Neural cell (in vitro differentiated cells): ENCODE data around the gene CERS2. TPM values are rescaled to one million over a fixed set of nuclear protein-coding genes. Genes with fewer than 3 reads are reported as not detected.

Experiments used
- H2AFZ ChIP-seq: fragments of 200-600, 300-800 bp; sonication (generic), shearing (Covaris generic); 2 replicates; pipeline ENCODE4 v1.6.0; 2014; ENCODE audit warnings: low read depth, mild to moderate bottlenecking, antibody characterized with exemption, low read length, moderate library complexity
- H3F3A ChIP-seq: fragments of 200-600 bp; shearing (Covaris generic); 2 replicates; pipeline ENCODE4 v1.6.1; 2016; ENCODE audit warnings: mild to moderate bottlenecking, moderate library complexity, mixed read lengths, antibody characterized with exemption, low read length; ENCODE audit not compliant: insufficient read depth, poor library complexity, severe bottlenecking
- H3K27ac ChIP-seq: fragments of 200-600, 300-800 bp; sonication (generic), shearing (Covaris generic); 2 replicates; pipeline ENCODE4 v1.5.1; 2014; ENCODE audit warnings: mild to moderate bottlenecking, low read length, moderate library complexity
- H3K27me3 ChIP-seq: fragments of 300-800, 200-600 bp; sonication (generic), shearing (Covaris generic); 2 replicates; pipeline ENCODE4 v1.6.0; 2014; ENCODE audit warnings: mild to moderate bottlenecking, low read depth, low read length, moderate library complexity; ENCODE audit not compliant: insufficient read depth
- H3K36me3 ChIP-seq: fragments of 300-800, 200-600 bp; sonication (generic), shearing (Covaris generic); 2 replicates; pipeline ENCODE4 v1.5.1; 2014; ENCODE audit warnings: mild to moderate bottlenecking, antibody characterized with exemption, low read length, moderate library complexity; ENCODE audit not compliant: insufficient read depth
- H3K4me2 ChIP-seq: fragments of 300-800, 200-600 bp; sonication (generic), shearing (Covaris generic); 2 replicates; pipeline ENCODE4 v1.6.0; 2014; ENCODE audit warnings: mild to moderate bottlenecking, low read length
- H3K4me3 ChIP-seq: fragments of 300-800, 200-600 bp; sonication (generic), shearing (Covaris generic); 2 replicates; pipeline ENCODE4 v1.5.1; 2014; ENCODE audit warnings: mild to moderate bottlenecking, low read length, moderate library complexity
- H3K79me2 ChIP-seq: fragments of 200-600 bp; shearing (Covaris generic); replicated peaks from 2 replicates; pipeline ENCODE4 v1.6.0; 2014; ENCODE audit warnings: mild to moderate bottlenecking, low read length, moderate library complexity; ENCODE audit not compliant: insufficient read depth
- H3K9ac ChIP-seq: fragments of 300-800, 200-600 bp; sonication (generic), shearing (Covaris generic); 2 replicates; pipeline ENCODE4 v1.6.1; 2016; ENCODE audit warnings: mild to moderate bottlenecking, low read length, mixed read lengths
- H3K9me2 ChIP-seq: fragments of 200-600 bp; shearing (Covaris generic); 2 replicates; pipeline ENCODE4 v1.6.1; 2016; ENCODE audit warnings: mild to moderate bottlenecking, low read length, mixed read lengths; ENCODE audit not compliant: insufficient read depth
- H3K9me3 ChIP-seq: fragments of 200-600, 300-800 bp; sonication (generic), shearing (Covaris generic); 2 replicates; pipeline ENCODE4 v1.6.1; 2016; ENCODE audit warnings: mild to moderate bottlenecking, mixed run types, low read length, moderate library complexity, mixed read lengths
- H4K20me1 ChIP-seq: fragments of 200-600 bp; shearing (Covaris generic); 2 replicates; pipeline ENCODE4 v1.6.1; 2016; ENCODE audit warnings: mild to moderate bottlenecking, mixed run types; ENCODE audit not compliant: insufficient read depth
- EP300 ChIP-seq: fragments of 450-650 bp; conservative IDR thresholded peaks from 2 replicates; pipeline ENCODE4 v1.6.1; 2014; ENCODE audit warnings: antibody characterized with exemption, mild to moderate bottlenecking, moderate library complexity; ENCODE audit not compliant: poor library complexity, severe bottlenecking
- EZH2 ChIP-seq: fragments of 200-600, 300-800 bp; shearing (Covaris generic), sonication (generic); IDR thresholded peaks from 2 replicates; pipeline ENCODE4 v1.6.1; 2014; ENCODE audit warnings: antibody characterized with exemption, low read length, borderline replicate concordance, mild to moderate bottlenecking; ENCODE audit not compliant: insufficient read depth, poor library complexity, severe bottlenecking
- MXI1 ChIP-seq: fragments of 450-650 bp; conservative IDR thresholded peaks from 2 replicates; pipeline ENCODE4 v1.6.1; 2014; ENCODE audit warnings: antibody characterized with exemption, mild to moderate bottlenecking; ENCODE audit not compliant: poor library complexity, severe bottlenecking
- POLR2AphosphoS5 ChIP-seq: IDR thresholded peaks from 2 replicates; pipeline ENCODE4 v1.6.1; 2012
- RAD21 ChIP-seq: fragments of 450-650 bp; conservative IDR thresholded peaks from 2 replicates; pipeline ENCODE4 v1.6.1; 2014; ENCODE audit warnings: antibody characterized with exemption, mild to moderate bottlenecking, moderate library complexity
- SMC3 ChIP-seq: fragments of 450-650 bp; conservative IDR thresholded peaks from 2 replicates; pipeline ENCODE4 v1.6.1; 2014; ENCODE audit warnings: antibody characterized with exemption, mild to moderate bottlenecking, moderate library complexity; ENCODE audit not compliant: poor library complexity
- TAF1 ChIP-seq: IDR thresholded peaks from 2 replicates; pipeline ENCODE4 v1.6.1; 2012; ENCODE audit warnings: low read depth
- polyA plus RNA-seq: library from polyadenylated mRNA; depleted of rRNA; stranded (reverse); fragments of >200 nt; gene quantifications from 2 replicates; pipeline ENCODE4 v1.2.3, GENCODE V29; 2014
- TF ChIP-seq, protein P1 (sequence below): fragments of 450-650 bp; IDR thresholded peaks from 2 replicates; pipeline ENCODE4 v1.5.1; 2014; ENCODE audit warnings: antibody characterized with exemption, mild to moderate bottlenecking, moderate library complexity; ENCODE audit not compliant: poor library complexity, severe bottlenecking
- TF ChIP-seq, protein P2 (sequence below): IDR thresholded peaks from 2 replicates; pipeline ENCODE4 v1.6.1; 2012; ENCODE audit warnings: borderline replicate concordance

Gene CERS2
- polyA plus RNA-seq, 1 donor from 2014 or later: 39.1 TPM

DNA sequence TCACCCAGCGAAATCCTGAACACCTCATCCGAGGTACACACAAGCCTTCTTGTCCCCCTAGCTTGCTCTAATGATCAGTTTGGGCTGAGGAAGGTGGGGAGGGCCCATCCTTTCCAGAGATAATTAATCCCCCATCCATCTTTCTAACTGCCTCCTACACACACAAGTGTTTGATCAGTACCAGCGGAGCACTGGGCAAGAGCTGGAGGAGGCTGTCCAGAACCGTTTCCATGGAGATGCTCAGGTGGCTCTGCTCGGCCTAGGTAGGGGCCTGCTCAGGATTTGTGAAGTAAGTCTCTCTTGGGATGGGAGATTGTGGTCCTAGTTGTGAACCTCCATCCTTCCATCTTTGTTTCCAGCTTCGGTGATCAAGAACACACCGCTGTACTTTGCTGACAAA, 13.3 kb upstream of the CERS2 start:
- Histone ChIP-seq H2AFZ (no peak overlapping the region), H3K9ac (no peak overlapping the region), H3K36me3 (no peaks in the 10 kb centered on the region), H3K27ac (no peak overlapping the region), H3K4me3 (no peak overlapping the region), H4K20me1 (no peaks in the 10 kb centered on the region), H3K9me3 (no peaks in the 10 kb centered on the region), H3K79me2 (no peaks in the 10 kb centered on the region), H3K4me2 (no peak overlapping the region), H3K9me2 (no peaks in the 10 kb centered on the region), H3F3A (no peaks in the 10 kb centered on the region), H3K27me3 (no peaks in the 10 kb centered on the region)
- TF ChIP-seq, protein P1, sequence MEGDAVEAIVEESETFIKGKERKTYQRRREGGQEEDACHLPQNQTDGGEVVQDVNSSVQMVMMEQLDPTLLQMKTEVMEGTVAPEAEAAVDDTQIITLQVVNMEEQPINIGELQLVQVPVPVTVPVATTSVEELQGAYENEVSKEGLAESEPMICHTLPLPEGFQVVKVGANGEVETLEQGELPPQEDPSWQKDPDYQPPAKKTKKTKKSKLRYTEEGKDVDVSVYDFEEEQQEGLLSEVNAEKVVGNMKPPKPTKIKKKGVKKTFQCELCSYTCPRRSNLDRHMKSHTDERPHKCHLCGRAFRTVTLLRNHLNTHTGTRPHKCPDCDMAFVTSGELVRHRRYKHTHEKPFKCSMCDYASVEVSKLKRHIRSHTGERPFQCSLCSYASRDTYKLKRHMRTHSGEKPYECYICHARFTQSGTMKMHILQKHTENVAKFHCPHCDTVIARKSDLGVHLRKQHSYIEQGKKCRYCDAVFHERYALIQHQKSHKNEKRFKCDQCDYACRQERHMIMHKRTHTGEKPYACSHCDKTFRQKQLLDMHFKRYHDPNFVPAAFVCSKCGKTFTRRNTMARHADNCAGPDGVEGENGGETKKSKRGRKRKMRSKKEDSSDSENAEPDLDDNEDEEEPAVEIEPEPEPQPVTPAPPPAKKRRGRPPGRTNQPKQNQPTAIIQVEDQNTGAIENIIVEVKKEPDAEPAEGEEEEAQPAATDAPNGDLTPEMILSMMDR: no peak
- TF ChIP-seq RAD21 (no peak), EZH2 (no peak), EP300 (no peak), TAF1 (no peak), MXI1 (no peak), POLR2AphosphoS5 (no peak), SMC3 (no peak)
- TF ChIP-seq, protein P2, sequence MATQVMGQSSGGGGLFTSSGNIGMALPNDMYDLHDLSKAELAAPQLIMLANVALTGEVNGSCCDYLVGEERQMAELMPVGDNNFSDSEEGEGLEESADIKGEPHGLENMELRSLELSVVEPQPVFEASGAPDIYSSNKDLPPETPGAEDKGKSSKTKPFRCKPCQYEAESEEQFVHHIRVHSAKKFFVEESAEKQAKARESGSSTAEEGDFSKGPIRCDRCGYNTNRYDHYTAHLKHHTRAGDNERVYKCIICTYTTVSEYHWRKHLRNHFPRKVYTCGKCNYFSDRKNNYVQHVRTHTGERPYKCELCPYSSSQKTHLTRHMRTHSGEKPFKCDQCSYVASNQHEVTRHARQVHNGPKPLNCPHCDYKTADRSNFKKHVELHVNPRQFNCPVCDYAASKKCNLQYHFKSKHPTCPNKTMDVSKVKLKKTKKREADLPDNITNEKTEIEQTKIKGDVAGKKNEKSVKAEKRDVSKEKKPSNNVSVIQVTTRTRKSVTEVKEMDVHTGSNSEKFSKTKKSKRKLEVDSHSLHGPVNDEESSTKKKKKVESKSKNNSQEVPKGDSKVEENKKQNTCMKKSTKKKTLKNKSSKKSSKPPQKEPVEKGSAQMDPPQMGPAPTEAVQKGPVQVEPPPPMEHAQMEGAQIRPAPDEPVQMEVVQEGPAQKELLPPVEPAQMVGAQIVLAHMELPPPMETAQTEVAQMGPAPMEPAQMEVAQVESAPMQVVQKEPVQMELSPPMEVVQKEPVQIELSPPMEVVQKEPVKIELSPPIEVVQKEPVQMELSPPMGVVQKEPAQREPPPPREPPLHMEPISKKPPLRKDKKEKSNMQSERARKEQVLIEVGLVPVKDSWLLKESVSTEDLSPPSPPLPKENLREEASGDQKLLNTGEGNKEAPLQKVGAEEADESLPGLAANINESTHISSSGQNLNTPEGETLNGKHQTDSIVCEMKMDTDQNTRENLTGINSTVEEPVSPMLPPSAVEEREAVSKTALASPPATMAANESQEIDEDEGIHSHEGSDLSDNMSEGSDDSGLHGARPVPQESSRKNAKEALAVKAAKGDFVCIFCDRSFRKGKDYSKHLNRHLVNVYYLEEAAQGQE: no peak

DNA sequence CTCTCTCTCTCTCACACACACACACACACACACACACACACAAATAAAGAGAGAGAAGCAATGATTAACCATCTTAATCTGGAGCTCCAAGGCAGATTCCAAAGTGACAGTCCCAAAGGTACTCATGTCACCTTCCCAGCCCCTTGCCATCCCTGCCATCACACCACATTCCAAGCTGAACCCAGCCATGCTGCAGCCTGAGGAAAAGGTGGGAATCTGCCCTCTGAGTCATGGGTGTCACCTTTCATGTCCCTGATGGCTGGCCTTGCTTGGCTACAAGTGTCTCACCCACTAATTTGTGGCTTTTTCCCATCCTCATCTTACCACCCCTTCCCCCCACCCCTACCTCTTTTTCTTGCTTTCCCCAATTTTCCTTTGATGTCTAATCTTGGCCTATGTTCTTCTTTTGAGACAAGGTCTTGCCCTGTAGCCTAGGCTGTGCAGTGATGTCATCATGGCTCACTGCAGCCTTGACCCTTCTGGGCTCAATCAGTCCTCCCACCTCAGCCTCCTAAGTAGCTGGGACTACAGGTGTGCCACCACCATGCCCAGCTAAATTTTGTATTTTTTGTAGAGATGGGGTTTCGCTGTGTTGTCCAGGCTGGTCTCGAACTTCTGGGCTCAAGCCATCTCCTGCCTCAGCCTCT, 10.7 kb upstream of the CERS2 start:
- no peaks in the 10 kb centered on the region for H3F3A ChIP-seq
- no peaks in the 10 kb centered on the region for H4K20me1 ChIP-seq
- H3K36me3 ChIP-seq: no peaks in the 10 kb centered on the region
- no peak overlapping the region for H3K4me2 ChIP-seq
- no peak overlapping the region for H3K27ac ChIP-seq
- H3K79me2 ChIP-seq: no peaks in the 10 kb centered on the region
- H3K4me3 ChIP-seq: no peak overlapping the region
- H2AFZ ChIP-seq: no peak overlapping the region
- no peaks in the 10 kb centered on the region for H3K9me2 ChIP-seq
- H3K9me3 ChIP-seq: no peaks in the 10 kb centered on the region
- no peak overlapping the region for H3K9ac ChIP-seq
- H3K27me3 ChIP-seq: no peaks in the 10 kb centered on the region
- no peak for TF ChIP-seq SMC3
- TF ChIP-seq RAD21: no peak
- TF ChIP-seq EP300: no peak
- TF ChIP-seq, protein P2: no peak
- TF ChIP-seq, protein P1: no peak
- TF ChIP-seq TAF1: no peak
- TF ChIP-seq POLR2AphosphoS5: no peak
- no peak for TF ChIP-seq MXI1
- no peak for TF ChIP-seq EZH2
